KOPT-K1 (cell line): ENCODE results near the gene DNM1.

Source experiments
- H3K27ac ChIP-seq: fragments of 200-600 bp; sonication (generic); 2 replicates; pipeline ENCODE4 v1.5.1; 2016; ENCODE audit warnings: antibody characterized with exemption, mild to moderate bottlenecking, low read depth, low read length; ENCODE audit not compliant: poor library complexity, severe bottlenecking
- H3K36me3 ChIP-seq: fragments of 200-600 bp; sonication (generic); 2 replicates; pipeline ENCODE4 v1.5.1; 2017; ENCODE audit warnings: antibody characterized with exemption, mild to moderate bottlenecking, low read length, moderate library complexity; ENCODE audit not compliant: insufficient read depth
- H3K9me3 ChIP-seq: fragments of 200-600 bp; sonication (generic); 2 replicates; pipeline ENCODE4 v1.5.1; 2017; ENCODE audit warnings: antibody characterized with exemption, low read length, mild to moderate bottlenecking; ENCODE audit not compliant: insufficient read depth, poor library complexity, severe bottlenecking

DNM1 gene

DNA sequence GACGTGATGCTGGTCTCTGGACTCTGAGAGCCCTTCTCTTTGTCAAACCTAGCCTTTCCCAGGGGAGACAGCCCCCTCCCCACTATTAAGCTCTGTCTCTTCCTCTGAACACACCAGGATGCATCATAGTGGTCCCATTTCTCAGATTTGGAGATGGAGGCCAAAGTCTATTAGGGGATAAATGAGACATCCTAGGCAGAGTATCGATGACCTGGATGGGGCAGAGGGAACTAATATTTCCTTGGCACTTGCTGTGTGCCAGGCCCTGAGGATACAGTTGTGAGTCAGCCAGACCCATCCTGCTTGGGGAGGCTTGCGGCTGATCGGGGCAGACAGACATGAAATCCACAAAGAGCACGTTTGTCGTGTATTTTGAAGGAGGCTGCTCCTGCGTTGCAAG lies 5.2 kb downstream of the DNM1 start:
- no peaks in the 10 kb centered on the region for H3K9me3 ChIP-seq
- H3K27ac ChIP-seq = no peak overlapping the region
- H3K36me3 ChIP-seq = no peaks in the 10 kb centered on the region

DNA sequence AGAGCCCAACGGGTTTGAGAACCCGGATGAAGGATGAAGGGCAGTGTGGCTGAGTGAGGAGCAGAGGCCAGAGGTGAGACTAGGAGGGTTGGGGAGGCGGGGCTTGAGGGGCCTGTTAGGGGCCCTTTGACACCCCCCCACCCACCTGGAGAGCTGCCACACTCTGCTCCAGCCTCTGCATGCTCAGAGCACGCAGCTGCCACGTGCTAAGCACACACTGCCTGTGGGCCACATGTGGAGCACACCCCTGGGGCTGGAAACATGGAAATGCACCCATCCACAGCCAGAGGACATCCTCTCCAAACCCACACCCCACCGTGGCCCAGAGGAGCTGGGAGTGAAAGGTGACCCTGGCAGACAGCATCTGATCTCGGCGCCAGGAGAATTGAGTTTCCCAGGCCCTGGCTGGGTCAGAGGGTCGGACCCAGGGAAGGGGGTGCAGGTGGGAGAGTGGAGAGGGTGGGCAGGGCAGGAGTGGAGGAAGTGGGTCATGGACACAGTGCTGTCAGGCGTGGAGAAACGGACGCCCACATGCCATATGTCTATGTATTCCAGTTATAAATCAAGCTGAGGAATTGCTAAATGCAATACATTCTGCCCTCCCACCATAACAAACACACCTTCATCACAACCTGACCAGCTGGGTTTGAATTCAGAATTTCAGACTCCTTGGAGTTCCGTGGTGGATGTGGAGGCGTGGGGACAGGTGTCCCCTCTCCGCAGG lies 5.9 kb downstream of the DNM1 start:
- H3K27ac ChIP-seq = no peak overlapping the region
- no peaks in the 10 kb centered on the region for H3K9me3 ChIP-seq
- no peaks in the 10 kb centered on the region for H3K36me3 ChIP-seq

DNA sequence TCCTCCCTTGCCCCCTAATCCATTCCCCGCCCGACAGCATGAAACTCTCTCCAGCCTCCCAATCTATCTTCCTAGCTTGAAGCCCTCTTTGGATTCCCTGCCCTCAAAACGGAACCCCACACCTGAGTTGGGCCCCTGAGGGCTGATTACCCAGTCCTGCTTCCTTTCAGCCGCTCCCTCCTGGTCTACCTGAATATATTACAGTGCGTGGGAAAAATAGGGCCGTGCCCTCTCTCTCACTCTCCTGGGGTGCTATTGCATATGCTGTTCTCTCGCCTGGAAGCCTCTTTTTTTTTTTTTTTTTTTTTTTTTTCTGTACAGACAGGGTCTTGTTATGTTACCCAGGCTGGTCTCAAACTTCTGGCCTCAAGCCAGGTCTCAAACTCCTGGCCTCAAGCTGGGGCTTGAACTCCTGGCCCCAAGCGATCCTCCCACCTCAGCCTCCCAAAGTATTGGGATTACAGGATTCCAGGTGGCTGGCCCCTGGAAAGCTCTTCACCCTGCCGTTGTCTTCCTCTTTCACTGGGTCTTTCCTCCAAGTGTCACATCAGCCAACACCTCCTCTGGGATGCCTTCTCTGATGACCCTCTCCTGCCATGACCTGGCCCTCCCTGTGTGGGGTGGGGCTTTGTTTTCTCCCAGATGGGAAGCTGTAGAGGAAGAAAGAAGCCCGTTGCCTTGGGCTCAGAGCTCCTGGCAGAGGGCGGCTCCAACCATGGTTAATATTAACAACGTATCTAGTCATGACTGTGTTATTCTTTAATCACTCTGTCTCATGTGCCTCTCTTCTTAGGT lies 8.2 kb downstream of the DNM1 start:
- Histone ChIP-seq H3K27ac (no peak overlapping the region), H3K36me3 (no peaks in the 10 kb centered on the region), H3K9me3 (no peaks in the 10 kb centered on the region)

DNA sequence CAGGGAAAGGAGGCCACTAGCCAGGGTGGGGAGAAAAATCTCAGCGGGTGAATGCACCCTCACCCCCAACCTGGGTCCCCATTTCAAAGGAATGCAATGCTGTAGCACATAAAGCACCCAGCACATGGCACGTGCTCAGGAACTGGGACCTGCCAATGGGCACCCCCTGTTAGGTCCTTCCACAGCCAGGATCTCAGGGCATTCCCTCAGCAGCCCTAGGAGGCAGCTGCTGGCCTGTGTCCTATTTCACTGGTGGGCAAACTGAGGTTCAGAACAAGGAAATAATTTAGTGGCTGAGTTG lies 8.8 kb downstream of the DNM1 start:
- no peak overlapping the region for H3K27ac ChIP-seq
- no peaks in the 10 kb centered on the region for H3K36me3 ChIP-seq
- no peaks in the 10 kb centered on the region for H3K9me3 ChIP-seq

DNA sequence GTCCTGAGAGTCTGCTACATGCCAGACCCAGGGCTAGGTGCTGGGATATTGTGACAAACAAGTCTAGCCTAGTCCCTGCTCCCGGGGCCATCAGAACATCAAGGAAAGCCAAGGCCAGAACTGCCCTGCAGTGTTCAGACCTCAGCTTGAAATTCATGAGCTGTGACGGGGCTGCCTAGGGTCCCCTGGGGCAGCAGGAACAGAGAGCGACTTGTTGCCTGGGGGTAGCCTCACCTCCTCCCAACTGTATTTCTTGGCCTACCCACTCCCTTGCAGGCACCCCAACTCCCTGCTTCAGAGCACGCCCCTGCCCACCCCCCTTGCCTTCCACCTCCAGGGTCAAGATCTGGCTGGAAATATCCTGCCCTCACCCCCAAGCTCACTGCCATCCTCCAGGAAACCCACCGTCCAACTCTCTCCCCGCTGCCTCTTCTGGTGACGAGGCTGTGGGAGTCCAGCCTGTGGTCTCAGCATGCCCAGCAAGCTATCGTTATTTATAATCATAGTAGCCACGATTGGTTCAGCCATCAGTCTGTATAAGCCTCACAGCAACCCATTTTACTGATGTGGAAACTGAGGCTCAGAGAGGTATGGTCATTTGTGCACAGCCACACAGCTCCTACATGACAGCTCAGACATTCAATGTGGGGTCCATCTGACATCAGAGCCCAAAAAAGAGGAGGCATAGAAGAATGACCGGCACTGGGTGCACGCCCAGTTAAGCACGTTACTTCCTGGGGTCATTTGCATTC lies 10.7 kb downstream of the DNM1 start:
- Histone ChIP-seq H3K9me3 (no peaks in the 10 kb centered on the region), H3K36me3 (no peaks in the 10 kb centered on the region), H3K27ac (no peak overlapping the region)

DNA sequence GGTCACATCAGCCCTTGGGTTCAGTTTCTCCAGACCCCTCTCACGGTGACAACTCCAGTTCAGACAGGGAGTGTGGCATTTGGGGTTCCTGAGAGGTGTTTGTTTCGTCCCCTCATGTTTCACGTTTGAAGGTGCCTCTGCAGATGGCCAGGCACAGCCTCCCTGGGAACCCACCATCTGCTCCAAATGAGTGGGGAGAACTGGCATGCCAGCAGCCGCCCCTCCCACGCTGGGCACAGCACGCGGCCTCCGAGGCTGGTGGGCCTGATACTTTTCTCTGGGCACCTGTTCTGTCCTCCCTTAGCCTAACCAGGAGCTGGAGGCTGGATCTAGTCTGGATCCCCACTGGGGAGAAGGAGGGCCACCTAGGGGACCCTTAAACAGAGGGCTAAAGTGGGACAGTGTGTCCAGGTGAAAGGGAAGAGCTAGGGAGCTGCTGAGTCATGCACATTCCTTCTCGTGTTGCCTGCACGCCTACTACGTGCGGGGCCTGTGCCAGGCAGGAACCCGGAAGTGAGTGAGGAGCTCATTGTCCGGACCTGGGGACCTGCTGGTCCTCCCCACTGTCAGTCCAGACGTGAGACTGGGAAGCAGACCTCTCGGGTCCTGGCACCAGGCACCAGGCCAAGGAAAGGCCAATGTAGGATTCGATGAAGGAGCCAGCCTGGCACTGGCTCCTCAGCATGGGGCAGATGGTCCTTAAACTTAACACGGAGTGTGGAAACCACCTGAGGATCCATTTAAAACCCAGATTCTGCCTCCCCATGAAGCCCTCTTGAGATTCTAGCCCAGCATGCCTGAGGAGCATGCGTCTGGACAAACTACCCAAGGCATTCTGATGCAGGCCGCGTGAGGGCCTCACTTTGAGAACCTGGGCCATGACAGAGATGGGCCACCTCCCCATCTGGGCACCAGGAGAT lies 11.7 kb downstream of the DNM1 start:
- no peaks in the 10 kb centered on the region for H3K36me3 ChIP-seq
- H3K9me3 ChIP-seq = no peaks in the 10 kb centered on the region
- no peak overlapping the region for H3K27ac ChIP-seq

DNA sequence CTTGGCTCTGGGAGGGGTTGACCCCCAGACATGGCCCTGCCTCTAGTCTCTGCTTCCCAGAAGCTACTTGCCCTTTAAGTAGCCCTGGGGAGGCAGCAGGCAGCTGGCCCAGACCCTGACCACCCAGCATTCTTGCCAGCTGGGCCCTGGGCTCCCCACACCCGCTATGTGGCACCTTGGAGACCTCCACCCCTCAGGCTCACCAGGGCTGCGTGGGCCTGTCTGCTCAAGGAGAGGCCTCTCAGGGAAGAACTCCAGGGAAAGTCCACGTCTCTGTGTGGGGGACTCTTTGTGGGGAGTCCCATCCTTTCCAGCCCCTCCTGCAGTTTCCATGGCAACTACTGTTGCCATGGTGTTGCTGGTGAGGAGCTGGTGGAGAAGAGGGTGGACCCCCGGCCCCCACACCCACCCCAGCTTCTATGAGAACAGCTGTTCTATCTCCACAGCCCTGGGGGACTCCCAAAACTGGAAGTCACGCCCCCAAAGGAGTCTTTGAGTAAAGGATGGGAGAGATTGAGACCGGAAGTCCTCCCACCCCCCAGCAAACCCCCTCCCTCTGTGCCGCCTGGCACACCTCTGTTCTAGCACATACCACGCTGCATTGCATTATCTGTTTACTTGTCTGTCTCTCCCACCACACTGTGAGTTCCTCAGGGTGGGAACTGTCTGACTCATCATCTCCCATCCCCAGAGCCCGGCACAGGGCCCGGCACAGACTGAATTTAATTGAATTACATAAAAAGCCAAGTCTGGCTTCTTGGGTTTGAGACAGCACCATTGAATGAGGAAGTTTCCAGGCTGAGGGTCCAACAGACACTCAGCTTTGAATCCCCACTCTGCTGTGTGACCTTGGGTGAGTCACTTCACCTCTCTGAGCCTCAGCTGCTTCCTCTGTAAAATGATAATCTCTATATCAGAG lies 12.6 kb downstream of the DNM1 start:
- H3K9me3 ChIP-seq = no peaks in the 10 kb centered on the region
- H3K27ac ChIP-seq = no peak overlapping the region
- H3K36me3 ChIP-seq = no peaks in the 10 kb centered on the region

DNA sequence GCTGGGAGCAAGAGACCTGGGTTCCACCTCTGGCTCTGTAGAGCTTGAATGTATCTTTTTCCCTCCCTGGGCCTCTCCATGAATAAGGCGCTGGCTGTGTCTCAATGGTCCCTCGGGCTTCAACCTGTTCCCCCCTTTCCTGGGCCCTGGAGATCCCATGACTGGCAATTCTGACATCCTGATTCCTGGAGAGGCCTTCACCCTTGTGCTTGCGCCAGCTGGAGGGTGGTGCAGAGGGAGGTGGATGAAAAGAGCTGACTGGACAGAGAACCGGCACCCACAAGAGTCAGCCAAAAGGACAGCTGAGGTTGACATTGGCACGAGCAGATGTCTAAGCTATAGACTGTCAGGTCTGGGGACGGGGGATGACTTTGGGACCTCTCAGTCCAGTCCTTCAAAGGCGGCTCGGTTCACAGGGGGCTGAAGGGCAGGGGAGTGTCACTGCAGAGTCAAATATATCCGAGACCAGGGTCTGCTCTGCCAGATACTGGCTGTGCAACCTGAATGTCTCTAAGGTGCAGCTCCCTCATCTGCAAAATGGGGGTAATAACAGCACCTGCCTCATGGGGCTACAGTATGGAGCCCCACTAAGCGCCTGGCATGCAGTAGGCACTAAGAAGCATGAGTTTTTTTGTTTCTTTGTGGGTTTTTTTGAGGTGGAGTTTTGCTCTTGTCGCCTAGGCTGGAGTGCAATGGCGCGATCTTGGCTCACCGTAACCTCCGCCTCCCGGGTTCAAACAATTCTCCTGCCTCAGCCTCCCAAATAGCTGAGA lies 13.8 kb downstream of the DNM1 start:
- no peak overlapping the region for H3K27ac ChIP-seq
- no peaks in the 10 kb centered on the region for H3K36me3 ChIP-seq
- H3K9me3 ChIP-seq = no peaks in the 10 kb centered on the region

DNA sequence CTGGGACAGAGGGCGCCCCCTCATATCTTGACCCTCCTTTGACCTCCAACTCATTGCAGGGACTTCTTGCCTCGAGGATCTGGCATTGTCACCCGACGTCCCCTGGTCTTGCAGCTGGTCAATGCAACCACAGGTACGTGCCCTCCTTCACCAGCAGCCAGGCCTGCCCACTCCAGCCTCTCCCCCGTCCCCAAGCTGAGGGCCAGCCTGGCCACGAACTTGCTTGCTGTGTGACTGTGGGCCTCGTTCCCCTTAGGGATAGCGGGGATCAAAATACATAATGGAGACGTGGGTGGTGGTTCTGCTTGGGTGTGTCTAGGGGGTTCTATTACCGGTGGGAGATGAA lies 15.0 kb downstream of the DNM1 start:
- Histone ChIP-seq H3K27ac (no peak overlapping the region), H3K36me3 (no peaks in the 10 kb centered on the region)

DNA sequence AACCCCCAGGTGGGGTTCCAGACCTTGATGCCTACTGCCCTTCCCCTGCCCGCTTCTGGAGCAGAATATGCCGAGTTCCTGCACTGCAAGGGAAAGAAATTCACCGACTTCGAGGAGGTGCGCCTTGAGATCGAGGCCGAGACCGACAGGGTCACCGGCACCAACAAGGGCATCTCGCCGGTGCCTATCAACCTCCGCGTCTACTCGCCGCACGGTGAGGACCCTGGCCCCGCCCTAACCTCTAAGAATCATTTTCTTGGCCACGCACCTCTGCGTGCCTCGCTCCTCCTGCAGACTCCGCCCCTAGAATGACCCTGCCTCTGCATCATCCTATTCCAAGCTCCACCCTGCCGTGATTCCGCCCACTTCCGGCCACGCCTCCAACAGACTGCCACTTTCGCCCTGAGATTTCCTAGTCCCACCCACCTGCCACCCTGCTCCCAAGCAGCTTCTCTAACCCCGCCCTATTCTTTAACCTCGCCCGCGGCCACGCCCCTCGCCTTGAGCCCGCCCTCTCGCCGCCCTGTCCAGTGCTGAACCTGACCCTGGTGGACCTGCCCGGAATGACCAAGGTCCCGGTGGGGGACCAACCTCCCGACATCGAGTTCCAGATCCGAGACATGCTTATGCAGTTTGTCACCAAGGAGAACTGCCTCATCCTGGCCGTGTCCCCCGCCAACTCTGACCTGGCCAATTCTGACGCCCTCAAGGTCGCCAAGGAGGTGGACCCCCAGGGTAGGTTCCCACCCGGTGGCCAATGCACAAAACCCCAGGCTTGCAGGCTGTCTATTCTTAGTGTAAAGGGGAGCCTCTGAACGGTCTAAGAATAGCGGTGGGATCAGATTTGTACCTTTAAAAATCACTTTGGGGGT lies 15.6 kb downstream of the DNM1 start:
- no peak overlapping the region for H3K27ac ChIP-seq
- H3K9me3 ChIP-seq = no peaks in the 10 kb centered on the region
- H3K36me3 ChIP-seq = no peaks in the 10 kb centered on the region

More for the DNA sequence above, 15.0 kb downstream of the DNM1 start:
- no peaks in the 10 kb centered on the region for H3K9me3 ChIP-seq

DNA sequence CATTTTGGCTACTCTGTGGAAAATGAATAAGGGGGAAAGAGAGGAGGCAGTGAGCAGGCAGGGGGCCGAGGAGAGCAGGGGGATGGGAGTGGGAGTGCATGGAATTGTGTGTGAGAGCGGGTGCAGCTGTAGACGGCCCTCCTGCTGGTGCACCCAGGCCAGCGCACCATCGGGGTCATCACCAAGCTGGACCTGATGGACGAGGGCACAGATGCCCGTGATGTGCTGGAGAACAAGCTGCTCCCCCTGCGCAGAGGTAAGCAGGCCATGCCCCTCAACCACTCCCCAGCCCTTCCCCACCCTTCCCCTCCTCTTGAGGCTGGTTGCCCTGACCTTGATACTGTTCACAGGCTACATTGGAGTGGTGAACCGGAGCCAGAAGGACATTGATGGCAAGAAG lies 16.7 kb downstream of the DNM1 start:
- H3K36me3 ChIP-seq = no peaks in the 10 kb centered on the region
- H3K27ac ChIP-seq = no peak overlapping the region
- no peaks in the 10 kb centered on the region for H3K9me3 ChIP-seq

DNA sequence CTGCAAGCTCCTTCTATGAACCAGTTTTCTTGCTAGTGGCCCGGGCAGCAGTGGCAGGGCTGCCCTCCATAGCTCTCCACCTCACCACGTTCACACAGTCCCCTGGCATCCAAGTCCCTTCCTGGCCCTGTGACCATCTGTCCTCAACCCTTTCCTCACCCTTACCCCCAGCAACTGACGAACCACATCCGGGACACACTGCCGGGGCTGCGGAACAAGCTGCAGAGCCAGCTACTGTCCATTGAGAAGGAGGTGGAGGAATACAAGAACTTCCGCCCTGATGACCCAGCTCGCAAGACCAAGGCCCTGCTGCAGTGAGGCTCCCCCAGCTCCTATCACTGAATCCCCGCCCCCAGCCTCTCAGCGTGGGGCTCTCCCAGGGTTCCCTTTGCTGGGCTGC lies 18.8 kb downstream of the DNM1 start:
- Histone ChIP-seq H3K9me3 (no peaks in the 10 kb centered on the region), H3K36me3 (no peaks in the 10 kb centered on the region), H3K27ac (no peak overlapping the region)
